EL (cell line): ENCODE measurements around the gene TSPAN8.
"Not testable (repeated sequence)": the region's sequence is repeated elsewhere in the genome, so short reads cannot be mapped to it uniquely, and the experiment has no call there.

Source experiments
- DNase-seq: peaks from one replicate; pipeline ENCODE4 v3.0.0-alpha.2; 2016

Gene TSPAN8

DNA sequence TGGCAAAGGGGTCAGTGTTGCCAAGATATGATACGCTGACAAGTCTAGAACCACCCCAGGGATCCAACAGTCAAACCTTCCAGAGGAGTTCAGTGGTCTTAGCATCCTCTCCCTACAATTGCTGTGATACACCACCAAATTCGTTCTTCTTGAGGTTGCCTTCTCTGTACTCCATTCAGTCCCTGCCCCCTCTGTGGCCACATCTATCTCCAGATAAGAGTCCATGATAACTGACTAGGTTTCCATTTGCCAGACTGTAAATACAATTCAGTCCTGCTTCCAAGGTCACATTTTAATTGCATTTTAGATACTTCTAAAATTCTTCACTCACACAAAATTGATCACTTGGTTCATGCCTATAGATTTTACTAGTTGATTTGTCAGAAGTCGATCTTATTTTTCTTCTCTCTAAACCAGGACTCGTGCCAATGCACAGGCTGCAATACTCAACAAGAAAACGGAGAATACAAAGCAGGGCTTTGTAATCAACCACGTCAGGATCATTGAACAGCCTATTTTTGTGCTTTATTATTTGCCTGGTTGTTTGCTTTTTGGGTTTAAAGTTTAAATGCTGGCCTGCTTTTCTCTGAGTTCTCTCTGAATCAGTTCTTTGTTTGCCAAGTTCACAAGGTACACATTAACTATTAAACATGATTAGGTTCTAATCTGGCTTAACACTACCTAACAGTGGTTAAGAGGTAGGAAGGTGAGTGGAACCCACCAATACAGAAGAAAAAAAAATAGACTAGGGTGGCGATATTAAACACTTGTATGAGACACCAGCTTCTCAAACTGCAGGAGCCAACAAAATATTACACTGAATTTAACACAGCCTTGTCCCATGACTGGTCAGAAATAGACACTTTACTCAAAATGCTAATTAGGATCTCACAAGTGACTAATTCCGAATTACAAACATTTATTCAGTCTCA, 5.3 kb upstream of the TSPAN8 start:
- no peak for DNase-seq

DNA sequence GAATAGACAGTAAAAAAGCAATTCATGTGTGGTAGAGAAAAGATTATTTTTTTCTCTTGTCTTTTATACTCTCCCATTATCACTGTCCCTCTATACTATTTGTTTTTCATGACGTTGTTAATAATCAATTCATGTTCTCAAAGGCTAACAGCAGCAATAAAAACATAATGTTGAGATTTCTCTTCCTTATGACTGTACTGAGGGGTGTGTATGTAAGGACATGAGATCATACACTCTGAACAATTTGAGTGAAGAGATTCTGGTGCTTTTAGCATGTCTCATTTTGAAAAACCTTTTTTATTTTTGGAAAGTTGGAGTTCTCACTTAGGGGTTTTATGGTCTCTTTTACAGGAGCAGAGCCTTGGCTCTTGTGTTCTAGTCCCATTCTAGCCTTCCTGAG, 3.8 kb upstream of the TSPAN8 start:
- no peak for DNase-seq

DNA sequence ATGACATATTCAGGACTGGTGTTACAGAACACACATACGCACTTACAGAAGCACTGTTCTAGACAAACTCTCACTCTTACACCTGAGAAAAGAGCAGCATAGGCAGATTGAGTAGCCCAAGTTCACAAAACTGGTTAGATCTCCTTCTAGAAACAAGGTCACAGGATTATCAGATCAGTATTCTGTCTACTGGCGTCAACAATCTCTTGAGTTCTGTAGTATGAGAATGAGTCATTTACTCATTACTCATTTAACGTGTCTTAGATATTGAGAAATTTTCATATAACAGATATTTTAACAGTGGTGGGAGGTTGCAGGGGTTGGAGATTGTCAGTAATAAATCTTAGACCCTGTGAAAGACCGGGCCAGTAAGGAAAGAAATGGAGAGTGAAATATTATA, 2.8 kb upstream of the TSPAN8 start:
- DNase-seq: no peak

DNA sequence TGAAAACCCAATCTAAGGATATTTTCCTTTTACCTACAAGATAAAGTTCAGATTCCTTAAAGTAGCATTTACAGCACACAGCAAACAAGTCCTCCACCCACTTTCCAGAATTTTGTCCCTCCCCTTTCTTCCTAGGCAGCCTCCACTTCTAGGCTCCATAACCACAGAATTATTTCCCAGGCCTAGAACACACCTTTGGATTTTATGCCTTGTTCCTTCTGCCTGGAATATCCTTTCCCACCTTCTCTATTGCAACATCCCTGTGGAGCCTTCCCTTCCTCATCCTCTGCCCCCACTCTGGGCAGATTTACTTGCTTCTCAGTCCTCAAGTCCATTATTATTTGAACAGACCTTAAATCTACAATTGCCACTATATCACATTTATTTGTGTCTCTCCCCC, 2.1 kb upstream of the TSPAN8 start:
- DNase-seq: no peak

DNA sequence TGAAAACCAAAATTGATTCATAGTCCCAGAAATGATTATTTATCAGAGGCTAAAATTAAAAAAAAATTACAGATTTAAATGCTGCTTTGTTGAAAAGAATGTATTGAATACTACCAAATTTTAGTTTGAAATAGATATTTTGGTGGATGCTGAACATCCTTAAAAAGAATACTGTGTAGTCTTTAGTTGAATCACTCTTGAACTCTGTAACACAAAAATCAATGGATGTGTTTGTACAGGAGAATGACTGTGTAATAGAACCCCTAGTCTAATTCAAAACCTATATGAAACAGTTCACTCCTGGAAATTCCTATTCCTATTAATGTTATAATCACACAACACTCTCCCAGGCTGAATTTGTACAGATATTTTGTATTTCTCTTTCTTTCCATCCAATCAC, 1.5 kb upstream of the TSPAN8 start:
- DNase-seq: no peak

DNA sequence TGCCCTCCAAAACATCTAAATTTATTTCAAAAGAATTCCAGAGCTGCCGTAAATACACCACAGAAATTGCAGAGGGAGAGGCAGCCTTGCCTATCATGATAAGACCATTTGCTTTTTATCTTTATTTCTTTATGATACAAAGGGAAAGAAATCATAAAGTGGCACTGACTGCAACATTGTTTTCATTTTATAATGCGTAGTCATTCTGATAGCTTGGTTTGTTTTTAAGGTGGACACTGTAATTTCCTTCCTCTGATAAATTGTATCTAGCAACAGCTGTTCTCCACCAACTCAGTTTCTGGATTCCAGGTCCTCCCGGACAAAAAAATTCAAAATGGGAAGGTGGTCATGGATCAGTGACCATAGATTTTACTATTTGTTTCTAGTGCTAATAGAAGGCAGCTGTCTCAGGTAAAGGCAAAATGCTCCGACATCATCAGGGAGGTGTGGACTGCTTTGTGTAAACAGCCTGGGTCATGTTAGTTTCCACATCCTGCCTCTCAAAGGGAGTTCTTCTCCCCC, 623 bp upstream of the TSPAN8 start:
- DNase-seq: no peak

DNA sequence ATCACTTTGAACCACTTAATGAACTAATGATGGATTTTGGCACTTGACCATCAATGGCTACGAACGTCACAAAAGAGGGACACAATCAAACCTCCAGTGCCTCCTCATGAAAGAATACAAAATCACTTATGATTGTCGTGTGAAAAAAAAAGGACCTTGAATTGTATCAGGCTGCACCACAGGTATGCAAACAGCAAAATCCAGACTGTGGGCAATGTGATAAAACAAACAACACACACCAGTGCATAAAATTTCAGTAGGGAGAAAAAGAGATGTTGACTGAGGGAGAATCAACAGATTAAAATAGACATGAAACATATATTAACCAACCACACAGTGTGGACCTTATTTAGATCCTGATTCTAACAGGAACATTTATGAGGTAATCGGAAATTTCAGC, 2.6 kb downstream of the TSPAN8 start:
- DNase-seq: no peak

DNA sequence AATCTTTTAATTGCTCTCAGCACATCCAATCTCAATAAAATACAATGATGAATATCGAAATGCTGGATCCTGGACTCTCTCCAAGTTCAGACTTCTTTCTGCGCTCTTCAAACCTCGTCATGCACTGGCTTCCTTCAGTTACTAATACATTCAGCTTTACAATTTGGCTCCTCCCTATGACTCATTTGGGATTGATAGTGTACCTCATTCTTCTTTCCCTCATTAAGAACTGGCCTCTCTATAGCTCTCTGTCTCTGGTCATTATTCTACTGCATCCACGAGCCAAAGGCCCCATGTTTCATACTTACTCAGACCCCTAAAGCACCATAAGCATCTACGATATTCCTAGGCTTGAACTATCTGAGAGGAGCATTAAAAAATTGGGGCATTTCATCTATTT, 4.9 kb downstream of the TSPAN8 start:
- DNase-seq: no peak

DNA sequence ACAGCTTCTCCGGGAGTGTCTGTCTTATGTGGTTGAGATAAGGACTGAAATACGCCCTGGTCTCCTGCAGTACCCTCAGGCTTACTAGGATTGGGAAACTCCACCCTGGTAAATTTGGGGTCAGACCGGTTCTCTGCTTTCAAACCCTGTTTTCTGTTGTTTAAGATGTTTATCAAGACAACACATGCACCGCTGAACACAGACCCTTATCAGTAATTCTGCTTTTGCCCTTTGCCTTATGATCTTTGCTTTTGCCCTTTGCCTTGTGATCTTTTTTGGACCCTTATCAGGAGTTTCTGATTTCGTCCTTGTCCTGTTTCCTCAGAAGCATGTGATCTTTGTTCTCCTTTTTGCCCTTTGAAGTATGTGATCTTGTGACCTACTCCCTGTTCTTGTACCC, 7.8 kb downstream of the TSPAN8 start:
- DNase-seq: not testable (repeated sequence)

DNA sequence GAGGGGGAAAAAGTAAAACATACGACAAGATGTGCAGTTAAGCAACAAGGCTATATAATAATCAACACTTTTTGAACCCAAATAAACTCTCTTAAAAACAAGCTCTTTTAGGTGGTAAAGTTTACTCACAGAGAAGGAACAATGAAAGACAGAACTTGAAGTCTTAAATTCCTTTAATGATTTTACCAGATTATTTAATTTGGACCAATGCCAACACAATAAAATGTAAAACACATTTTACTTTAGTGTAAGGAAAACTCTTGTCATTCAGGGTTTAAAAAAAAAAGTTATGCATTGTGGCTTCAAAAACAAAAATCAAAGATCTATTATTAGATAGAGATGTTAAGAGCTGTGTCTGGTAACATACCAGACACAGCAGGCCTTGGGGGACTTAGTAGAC, 13.1 kb downstream of the TSPAN8 start:
- no peak for DNase-seq

DNA sequence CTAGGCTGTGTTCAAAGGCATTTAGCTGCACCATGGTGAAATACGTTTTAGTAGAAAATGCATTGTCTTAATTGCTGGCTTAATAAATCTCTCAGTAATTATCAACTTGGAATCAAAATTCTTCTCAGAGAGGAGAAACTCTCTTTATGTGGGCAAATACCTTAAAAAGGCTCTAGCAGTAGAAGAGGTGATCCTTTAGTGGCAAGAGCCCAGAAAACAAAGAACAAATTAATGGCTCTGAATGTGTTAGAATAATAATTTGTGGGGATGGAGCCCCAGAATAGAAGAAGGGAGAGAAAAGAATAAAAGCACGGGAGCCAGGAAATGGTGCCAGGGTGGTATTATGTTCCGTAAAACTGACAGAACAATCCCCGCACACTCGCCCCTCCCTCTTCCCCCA, 14.8 kb downstream of the TSPAN8 start:
- no peak for DNase-seq

DNA sequence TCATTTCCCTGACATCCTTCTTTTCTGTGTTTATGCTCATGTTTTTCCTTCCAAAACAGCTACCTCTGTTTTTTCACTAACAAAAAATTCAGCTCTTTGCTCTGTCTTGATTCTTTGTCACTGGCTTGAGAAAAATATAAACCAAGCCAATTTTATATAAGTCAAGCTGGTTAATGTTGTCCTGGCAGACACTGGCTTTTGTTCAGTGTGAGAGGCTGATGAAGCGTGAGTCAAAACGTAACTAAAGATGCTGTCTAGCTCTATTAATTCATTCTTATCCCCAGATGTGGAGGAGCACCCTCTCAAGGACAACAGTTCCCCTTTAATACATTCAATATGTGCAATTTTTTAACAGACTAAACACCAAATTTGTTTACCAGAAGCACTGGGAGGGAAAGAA, 15.8 kb downstream of the TSPAN8 start:
- DNase-seq: no peak

DNA sequence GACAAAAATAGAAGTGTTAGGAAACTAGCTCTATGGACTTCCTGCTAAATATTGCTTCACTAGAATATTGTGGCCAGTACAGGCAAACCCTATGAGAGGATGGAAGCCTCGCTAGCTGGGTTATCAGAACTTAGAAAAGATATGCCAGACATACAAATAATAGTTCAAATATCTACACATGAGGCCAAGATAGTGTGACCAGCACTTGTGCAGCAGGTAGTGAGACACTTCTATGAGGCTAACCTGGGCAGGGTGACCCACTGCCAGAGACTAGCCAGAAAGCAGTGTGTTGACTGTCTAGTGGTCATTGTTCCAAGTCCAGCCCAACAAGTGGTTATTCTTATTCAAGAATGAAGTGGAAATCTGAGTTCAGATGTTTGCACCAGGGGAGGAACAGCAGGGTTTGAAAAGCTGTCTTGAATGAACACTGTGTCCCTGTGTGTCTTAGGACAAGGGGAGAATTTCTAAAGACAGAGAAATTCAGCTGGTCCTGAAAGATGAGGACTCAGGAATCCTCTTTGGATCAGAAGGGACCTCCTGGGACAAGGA, 16.3 kb downstream of the TSPAN8 start:
- no peak for DNase-seq

DNA sequence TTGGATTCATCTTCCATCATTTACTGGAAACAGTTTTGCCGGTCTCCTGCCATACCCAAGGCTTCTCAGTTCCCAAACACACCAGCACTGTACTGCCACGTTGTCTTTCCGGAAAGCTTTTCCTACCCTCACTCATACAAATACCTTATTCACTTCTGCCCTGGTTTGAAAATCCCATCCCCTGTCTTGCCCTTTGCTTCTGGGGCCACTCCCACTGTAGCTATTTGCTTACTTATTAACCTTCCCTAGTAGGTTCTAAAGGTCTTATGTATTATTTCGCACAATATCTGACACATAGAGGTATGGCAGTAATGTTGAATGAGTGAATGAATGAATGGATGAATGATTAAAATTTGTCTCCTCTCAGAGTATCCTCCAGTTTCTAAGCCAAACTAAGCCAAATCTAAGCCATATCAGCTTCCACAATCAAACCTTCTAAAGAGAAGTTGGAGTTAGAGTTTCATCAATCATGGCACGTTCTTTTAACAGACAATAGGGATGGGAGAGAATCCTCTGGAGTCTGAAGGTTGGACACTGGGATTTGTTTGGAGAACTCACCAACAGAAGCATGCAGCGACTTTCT, 18.6 kb downstream of the TSPAN8 start:
- DNase-seq: no peak

DNA sequence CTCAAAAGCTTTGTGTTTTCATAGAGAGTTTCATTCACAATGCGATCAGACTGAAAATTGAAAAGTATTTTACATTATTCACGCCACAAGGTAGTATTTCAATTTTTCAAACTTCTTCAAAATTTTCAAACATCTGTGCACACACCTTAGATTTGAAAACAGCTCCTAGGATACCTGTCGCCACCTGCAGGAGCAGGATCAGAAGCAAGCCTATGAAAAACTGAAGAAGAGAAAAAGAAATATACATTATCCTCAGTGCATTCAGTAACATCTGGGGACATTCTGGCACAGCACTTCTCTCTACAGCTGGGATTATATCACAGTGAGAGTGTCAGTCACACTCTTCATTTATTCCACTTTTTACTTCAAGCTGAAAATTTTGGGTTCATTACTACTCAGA, 19.8 kb downstream of the TSPAN8 start:
- DNase-seq: no peak

DNA sequence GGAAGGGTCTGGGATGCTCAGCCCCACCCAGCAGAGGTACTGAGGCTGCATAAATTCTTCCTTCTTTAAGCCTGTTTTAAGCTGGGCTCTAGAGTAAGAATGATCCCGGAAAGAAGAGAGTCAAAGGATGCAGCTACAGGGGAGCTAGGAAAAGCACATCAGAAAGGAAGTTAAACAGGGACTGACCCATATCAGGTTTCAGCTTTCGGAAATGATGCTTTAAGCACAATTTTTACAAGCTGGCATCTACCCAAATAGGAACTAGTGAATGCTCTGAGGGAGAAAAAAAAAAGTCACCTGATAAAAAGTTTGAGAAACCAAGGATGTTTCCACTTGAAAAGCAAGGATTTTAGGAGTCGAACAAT, 22.0 kb downstream of the TSPAN8 start:
- no peak for DNase-seq

DNA sequence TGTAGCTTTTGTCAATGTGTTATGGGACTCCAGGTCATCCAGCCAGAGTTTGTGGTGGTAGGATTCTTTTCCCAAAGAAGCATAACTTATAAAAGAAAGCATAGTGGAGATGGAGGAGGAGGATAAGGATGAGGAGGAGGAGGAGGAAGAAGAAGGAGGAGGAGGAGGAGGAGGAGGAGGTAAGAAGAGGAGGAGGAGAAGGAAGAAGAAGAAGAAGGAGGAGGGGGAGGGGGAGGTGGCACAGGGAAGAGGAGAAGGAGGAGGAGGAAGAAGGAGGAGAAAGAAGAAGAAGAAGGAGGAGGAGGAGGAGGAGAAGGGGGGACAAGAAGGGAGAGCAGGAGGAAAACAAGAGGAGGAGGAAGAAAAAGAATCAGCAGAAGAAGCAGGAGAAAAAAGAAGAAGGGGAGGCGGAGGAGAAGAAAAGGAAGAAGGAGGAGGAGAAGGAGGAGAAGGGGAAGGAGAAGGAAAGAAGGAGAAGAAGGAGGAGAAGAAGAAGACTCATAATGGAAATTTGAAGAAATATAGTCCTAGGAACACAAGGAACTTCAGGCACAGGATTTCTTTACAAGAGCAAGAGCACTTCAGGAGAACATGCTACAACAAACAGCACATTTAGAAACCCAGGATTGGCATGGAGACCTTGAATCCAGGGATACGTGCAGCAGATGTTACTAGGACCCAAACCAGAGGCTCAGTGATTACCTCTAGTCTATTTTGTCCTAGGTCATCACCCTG, 22.6 kb downstream of the TSPAN8 start:
- no peak for DNase-seq

DNA sequence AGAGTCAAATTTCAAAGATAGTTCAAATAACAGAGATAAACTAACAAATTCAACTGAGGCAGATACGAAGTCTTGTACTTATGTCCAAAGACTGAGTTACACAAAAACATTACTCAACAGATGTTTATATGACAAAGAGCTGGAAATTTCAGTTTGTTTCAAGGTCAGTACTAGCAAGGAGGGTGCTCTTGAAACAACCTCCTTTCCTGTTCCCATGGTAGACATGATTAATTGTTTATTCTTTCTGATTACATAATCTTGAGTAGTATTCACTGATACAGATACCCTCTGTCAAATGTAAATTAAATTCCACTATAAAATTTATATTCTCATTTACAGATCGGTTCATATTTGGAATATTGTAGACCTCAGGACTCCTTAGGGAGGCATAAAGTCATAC, 23.4 kb downstream of the TSPAN8 start:
- DNase-seq: no peak

DNA sequence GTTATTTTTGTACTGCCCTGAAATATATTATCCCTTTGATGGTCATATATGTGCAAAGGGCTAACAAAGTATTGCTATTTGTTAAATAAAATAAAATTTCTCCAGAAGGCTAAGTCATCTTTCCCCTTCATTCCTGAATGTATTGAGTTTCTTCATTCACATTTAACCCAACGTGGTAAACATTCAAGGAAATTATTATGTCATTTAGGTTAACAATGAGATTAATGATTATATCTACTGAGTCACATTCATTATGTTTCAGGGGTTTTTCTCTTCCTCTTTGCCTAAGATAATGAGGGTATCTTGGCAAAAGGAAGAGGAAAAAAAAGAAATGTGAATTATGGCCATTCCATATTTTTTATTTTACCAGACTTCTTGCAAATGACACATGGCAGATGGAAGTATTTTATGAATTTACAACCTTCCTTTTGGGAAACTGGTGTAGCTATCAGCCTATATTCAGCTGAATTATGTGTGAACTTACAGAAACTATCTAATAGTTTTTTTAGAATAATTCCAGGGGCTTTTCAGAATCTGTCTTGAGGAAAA, 27.2 kb downstream of the TSPAN8 start:
- DNase-seq: no peak

DNA sequence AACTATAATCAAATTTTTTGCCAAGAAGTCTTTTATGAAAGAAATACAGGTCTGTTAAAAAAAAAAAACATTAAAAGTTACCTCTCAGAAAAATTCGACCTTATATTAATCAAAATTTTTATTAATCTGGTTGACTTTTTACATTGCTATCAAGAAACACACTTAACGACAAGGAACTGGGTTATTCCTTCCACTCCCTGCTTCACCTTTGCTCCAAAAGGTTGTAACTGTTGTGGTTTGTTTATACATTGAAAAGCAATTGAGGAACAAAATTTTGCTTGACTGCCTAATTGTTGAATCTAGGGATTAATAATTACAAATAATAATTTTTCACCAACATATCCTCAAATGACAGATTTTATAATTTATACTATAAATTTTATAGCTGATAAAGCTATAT, 28.4 kb downstream of the TSPAN8 start:
- DNase-seq: no peak

DNA sequence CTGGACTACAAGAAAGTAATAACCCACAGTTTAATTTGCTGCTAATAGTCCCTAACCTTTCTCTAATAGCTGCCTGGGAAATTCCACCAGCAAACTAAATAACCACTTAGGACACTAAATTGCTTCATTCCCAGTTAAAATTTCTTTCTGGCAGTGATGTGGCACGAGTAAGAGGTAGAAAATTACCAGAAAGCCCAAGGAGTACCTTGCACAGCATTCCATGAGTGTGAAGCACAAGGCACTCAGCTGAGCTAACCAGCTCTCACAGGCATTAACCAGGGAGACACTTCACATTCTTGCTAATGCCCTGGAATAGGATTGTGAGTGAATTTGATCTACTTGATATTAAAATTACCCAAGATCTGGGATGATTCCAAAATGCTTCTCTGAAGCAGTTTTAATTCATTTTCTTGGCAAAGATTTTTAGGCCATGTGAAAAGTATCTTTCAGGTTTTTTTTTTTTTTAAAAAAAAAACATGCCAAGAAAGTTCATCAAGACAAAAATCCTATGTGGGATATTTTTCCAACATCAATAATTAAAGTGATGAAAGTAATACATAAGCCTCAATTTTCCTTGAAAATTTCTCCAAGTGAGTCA, 29.5 kb downstream of the TSPAN8 start:
- DNase-seq: no peak

DNA sequence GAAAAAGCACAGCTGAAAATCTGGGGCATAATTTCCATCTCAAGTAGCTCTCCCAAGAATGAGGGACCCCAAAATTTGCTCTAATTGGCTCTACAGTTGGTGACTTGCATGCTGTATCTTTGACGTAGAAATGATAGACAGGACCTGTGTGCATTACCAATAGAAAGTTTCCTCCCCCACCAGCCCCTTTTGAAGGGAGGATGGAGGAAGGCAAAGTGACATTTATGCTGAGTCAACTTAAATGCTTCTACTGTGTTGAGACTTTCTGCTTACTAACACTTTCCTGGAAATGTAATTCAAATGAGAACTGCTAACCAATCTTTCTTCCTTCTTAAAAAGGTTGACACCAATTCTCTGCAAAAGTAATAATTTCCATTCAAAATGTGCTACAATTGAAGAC, 31.9 kb downstream of the TSPAN8 start:
- DNase-seq: no peak

DNA sequence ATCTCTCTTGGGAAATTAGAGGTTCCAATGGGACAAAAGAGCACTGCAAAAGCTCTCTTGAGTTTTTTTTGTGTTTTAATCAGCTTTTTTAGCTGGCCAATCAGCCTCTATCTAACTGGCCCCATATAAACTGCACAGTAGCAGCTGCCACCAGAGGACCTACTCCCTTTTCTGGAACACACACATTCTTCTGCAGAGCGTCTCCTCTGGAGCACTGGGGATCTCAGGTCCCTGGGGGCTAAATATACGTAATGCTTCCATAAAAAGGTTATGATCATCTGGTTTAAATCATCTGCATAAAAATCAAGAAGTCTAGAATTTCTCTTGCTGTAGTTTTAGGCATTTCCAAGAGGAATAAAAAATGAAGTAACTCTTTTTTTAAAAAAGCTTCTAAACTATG, 32.3 kb downstream of the TSPAN8 start:
- DNase-seq: no peak
